IPS-11a (cell line): ENCODE measurements around the gene CCK.

ENCODE experiments used
- H3K4me3 ChIP-seq: one replicate; pipeline ENCODE4 v1.5.1; 2013; ENCODE audit warnings: low read depth, low read length, control low read depth

Gene CCK

DNA sequence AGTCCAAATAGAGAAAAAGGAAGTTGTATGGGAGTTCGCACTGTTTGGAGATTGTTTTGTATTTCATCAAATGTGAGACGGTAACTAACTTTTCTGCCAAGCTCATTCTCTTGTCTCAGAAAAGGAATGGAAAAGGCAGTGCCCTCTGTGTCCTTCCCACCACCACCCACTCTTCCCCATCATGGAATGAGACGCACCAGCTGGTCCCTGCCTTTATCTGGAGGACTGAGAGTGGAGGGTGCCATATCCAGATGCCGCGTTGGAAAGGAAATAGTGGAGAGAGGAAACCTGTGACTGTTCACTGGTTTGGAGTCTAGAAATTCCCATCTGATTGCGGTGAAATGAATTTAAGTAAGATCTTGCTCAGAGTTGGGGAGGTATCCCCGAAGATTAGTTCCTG is 3.7 kb upstream of the CCK start:
- no peak overlapping the region for H3K4me3 ChIP-seq

DNA sequence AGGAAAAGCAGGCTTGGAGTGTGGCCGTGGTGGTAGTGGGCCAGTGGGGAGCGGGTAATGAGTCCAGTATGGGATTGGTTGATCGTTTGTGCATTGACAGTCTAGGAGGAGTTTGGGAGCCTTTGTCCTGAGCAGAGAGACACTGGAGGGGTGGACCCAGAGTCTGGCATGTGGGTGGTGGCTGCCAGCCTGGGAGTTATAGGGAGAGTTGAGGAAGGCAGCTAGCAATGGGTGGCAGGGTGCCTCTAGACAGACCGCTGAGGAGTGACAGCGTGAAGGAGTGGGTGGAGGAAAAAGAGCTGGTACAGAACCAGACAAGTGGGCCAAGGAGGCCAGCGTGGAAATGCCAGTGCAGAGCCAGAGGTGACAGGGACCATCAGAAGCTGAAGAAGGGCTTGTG is 1.9 kb upstream of the CCK start:
- H3K4me3 ChIP-seq = no peak overlapping the region

DNA sequence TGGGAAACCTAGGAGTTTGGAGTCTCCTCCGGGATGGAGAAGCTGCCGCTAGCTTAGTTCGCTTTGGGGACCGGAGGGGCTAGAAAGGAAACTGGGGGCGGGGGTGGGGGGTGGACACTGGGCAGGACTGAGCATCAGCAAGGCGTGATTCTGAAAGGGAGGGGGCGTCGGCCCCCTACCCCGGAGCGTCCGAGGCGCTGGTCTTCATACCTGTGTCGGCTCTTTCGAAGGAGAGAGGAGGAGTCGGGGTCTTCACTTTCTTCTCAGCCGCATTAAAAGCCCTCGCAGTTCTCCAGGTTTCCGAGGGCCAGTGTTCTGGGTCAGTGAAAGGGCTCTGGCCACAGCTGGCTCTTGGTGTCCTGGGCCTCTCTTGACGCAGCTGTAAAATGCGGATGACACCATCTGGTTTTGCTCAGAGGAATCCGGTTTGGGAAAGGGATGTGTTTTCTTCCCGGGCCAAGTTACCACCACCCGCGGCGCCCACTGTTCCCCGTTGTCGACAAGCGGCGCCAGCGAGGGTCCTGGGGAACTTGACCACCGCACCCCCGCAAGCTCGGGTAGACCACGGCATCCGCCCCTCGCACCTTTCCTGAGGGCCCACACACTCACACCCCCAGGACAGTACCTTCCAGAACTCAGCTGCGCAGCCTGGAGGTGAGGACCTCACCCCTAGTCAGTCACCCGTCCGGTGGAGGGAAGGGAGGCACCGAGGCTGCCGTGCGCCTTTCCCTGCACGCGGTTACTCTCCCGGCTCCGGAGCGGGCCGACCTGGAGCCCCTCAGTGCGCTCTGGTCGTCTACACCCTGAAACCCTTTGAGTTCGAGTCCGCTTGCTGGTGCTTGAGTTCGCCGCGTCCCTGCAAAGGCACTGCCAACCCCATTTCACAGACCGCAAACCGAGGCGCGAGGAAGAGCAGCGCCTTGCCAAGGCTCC is 660 bp downstream of the CCK start:
- no peak overlapping the region for H3K4me3 ChIP-seq

DNA sequence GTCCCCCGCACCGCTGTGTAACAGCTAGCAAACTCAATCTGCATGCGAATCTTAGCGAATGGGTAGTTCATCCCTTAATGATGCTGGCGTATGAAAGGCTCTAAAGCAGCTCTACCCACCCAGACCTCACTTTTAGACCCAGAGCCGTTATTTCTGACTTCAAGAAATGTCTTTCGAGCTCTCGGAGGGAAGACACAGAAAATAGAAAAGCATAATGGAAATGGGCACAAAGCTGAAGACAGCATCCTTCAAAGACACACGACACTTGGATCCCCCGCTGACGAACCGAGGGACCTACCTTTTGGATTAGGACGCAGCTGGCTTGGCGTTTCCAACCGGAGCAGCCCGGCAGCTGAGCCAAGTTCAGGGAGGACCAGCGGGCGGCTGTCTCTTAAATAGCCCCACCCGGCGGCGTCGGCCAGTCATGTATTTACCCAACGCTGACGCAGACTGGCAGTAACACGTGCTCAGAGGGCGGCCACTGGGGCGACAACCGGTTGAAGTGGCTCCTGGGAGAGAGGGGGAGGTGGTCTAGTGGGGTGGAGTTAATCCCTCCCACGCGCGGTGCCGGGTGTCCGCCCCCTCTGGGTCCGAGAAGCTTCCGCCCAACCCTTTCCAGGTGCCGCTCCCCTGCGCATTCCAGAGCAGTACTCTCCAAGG is 1.5 kb downstream of the CCK start:
- no peak overlapping the region for H3K4me3 ChIP-seq

DNA sequence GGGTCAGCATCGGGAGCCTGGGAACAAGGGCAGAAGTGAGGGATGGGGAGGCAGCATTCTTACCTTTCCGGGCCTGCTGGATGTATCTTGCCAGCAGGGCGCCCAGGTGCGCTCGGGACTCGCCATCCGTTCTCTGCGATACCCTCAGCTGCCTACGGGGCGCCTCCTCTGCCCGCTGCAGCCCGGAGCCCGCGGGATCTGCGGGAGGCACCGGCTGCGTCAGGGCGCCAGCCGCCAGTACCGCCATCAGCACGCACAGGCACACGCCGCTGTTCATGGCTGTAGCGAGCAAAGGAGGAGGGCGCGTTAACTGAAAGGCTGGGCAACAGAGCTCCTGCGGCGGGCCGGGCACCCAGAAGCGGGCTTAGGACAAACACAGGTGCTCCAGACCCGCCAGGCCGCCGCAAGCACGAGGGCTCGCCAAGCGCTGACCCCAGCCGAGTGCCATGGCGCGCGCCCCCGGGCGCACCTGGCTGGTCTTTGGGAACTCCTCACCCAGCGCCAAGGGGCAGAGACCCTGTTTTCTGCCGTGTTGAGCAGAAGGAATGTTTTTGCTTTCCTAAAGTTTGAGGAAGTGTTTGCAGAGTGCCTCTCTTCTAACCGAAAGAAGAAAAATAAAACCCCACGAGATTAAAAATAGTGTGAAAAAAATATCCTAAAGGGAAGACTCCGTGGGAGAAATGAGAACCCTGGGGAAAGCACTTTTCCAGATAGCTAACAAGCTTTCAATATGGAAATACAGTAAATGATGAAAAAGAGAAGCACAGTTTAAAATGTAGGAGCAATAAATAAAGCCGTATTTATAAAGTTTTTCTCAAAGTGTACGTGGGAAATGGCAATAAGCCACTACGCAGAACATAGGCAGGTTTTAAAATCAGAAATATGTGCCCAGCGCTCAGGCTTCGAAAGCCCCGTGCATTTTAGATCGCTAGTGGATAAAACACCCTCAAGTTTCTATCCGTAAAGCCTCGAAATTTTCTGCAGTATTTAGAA is 2.3 kb downstream of the CCK start:
- H3K4me3 ChIP-seq = peak overlapping the region; percentile 43

DNA sequence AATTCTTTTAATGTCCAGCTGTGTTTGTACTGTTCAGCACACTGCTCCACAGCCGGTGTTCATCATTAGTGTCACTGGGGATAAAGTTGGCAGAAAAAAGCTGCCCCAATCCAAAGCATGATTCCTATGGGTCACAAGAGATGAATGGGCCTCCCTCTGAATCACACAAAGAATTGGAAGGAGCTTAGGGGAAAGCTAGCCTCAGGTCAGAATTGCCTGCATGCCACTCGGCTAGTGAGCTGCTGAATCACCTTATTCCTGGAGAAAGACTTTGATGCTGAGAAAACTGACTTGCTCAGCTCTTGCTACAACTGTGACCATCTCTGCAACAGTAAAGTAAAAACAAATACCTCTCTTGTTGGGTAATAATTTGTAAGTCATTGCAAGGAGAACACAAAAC is 3.5 kb downstream of the CCK start:
- no peak overlapping the region for H3K4me3 ChIP-seq

DNA sequence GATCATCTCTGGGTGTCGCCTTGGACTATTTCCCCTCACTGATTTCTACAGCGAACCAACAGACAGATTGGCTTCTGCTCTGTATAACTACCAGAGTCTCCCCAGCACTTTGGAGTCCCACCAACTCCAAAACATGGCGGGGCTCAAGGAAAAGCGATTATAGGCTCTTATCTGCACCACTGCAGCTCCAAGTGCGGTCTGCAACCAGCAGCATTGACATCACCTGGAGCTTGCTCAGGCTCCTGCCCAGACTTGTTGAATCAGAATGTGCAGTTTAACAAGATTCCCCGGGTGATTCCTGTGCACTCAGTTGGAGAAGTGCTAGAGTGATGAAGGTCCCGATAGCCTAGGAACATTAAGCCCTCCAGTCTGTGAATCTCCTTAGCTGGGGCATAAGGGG is 9.0 kb downstream of the CCK start:
- H3K4me3 ChIP-seq = no peak overlapping the region

DNA sequence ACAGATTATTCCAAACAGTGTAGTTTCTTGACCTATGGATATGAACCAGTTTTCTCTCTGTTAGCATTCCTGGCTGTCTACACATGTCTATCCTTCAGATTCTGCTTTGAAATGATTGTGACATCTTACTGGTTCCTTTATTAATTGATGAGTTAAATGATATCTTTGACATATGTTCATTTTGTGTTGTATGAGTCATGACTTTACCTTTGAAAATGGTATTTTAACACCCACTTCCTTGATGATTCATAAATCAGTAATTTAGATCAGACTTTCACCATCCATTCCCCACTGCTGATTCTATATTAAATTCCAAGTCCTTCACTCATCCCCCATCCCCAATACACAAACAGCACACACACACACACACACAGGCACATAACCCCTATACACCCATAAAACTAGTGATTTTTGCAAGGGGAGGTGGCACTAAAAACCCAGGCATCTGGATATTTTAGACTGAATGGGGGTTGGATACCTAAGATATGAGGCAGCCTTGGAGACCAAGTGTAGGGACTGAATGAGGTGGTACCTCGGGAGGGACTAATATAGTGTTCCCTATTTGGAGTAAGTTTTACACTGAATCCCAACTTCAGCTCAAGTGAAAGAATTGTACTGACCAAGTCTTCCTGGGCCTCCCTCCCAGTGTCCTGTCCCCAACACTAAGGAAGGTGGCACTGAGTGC is 9.7 kb downstream of the CCK start:
- no peak overlapping the region for H3K4me3 ChIP-seq

DNA sequence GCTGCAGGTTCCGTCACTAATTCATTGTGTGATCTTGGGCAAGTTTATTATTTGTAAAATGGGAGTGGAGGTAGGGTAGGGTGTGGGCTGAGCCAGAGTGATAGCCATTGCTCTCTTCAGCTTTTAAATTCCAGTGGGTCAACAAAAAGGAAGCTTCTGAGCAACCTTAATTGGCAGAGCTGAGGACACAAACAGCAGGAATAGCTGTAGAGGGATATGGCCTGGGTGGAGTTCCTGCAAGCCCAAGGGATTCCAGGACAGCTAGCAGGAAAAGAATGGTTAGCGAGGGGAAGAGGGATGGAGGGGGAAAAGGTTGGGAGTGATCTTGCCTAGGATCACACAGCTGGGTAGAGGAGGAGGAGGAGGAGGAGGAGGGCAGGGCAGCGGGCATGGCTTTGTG is 11.4 kb downstream of the CCK start:
- no peak overlapping the region for H3K4me3 ChIP-seq

DNA sequence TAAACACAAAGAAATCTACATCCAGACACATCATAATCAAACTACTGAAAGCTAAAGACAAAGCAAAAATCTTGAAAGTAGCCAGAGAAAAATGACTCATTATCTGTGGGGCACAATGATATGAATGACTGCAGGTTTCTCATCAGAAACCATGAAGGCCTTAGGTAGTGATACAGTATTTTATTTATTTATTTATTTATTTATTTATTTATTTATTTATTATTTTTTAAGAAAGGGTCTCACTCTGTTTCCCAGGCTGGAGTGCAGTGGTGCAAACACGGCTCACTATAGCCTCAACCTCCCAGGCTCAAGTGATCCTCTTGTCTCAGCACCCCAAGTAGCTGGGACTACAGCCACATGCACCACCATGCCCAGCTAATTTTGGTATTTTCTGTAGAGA is 15.2 kb downstream of the CCK start:
- H3K4me3 ChIP-seq = no peak overlapping the region

DNA sequence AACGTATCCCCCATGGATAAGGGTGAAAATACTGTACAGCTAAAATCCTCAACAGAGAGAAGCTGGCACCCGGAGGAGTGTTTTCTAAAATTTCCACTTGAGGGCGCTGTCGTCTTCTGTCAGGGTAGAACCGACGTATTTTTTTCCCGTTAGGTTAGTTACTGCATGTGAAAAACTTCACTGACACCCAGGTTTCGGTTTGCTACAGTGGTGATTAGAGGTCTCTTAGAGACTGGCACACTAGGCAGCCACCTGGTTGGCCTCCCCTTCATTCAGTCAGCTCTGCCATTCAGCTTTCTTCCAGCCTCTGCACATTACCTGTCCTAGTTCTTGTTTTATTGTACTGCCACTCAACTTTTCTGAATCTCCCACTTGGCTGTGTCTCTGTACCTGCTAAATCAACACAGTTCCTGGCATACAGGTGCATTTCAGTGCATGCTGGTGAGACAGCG is 18.4 kb downstream of the CCK start:
- H3K4me3 ChIP-seq = no peak overlapping the region

DNA sequence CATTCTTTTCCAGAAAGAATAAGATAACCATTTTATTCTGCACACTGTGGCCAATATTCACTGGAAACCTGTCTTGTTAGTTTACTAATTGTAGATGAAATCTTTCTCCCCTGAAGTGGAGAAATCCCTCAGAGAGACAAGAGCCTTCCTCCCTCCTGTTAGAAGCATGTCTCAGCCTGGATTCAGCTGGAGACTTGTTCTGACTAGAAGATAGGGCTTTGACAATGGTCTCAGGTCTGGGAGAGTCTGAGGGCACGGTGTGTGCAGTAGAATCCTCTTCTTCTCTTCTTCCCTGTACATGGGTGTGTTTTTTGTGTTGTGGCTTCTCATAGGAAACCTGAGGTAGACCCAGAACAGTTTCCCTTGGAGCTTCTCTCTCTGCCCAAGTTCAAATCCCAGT is 19.9 kb downstream of the CCK start:
- no peak overlapping the region for H3K4me3 ChIP-seq

DNA sequence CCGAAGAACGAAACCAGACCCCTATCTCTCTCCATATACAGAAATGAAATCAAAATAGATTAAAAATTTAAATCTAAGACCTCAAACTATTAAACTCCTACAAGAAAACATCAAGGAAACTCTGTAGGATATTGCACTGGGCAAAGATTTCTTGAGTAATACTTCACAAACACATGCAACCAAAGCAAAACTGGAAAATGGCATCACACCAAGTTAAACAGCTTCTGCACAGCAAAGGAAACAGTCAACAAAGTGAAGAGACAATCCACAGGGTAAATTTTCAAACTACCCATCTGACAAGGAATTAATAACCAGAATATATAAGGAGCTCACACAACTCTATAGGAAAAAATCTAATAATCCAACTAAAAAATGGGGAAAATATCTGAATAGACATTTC is 29.4 kb downstream of the CCK start:
- no peak overlapping the region for H3K4me3 ChIP-seq

DNA sequence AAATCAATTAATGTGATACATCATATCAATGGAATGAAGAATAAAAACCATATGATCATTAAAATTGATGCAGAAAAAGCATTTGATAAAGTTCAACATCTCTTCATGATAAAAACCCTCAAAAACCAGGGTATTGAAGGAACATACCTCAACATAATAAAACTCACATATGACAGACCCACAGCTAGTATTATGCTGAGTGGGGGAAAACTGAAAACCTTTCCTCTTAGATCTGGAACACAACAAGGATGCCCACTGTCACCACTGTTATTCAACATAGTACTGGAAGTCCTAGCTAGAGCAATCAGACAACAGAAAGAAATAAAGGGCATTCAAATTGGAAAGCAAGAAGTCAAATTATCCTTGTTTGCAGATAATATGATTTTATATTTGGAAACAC is 30.5 kb downstream of the CCK start:
- no peak overlapping the region for H3K4me3 ChIP-seq

DNA sequence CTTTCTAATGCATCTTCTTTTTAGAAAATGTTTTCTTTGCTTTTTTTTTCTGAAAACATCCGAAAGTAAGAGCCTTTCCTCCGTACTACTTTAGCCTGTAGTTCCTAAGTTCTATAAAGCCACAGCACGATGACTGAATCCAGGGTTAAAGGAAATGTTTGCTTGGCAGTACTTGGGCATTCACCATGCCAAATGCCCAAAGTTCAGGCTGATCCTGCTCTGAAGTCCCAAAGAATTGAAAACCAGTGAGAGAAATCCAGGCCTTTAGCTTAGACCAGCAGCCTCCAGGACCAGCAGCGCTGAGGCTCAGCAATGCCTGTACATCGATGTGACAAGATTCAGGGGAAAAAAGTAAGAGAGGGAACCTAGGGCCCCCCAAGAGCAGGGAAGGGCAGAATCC is 35.1 kb downstream of the CCK start:
- H3K4me3 ChIP-seq = no peak overlapping the region

DNA sequence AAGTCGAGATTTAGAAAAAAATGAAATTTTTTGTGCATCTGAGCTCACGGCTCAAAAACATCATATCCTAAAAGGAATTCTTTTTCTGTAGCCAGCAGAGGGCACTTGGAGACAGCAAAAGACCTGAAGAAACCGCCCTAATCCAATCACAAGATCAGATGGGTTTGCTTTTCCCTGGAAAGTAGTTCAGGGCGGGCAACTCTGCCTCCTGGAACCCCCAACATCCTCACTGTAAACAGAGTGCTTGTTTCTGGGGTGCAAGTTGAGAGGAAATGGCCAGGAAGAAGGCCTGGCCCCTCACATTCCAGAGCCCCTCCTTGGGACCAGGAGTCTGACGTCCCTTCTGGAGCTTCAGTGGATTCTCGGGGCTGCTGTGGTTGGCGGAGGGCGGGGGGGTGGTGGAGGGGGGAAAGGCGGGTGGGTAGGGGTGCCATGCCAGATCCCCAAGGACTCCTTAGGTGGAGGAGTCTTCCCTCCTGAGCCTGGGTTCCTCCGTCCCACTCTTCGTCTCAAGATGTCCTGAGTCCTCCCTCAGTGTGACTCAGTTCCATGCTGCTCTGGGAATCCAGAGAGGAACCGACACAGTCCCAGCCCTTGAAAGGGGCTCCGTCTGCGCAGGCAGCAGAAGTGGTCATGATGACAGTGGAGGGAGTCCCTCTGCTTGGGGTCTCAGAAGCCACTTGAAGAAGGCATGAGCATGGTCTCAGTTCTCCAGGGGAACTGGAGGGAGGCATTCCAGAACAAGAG is 35.9 kb downstream of the CCK start:
- H3K4me3 ChIP-seq = no peak overlapping the region

DNA sequence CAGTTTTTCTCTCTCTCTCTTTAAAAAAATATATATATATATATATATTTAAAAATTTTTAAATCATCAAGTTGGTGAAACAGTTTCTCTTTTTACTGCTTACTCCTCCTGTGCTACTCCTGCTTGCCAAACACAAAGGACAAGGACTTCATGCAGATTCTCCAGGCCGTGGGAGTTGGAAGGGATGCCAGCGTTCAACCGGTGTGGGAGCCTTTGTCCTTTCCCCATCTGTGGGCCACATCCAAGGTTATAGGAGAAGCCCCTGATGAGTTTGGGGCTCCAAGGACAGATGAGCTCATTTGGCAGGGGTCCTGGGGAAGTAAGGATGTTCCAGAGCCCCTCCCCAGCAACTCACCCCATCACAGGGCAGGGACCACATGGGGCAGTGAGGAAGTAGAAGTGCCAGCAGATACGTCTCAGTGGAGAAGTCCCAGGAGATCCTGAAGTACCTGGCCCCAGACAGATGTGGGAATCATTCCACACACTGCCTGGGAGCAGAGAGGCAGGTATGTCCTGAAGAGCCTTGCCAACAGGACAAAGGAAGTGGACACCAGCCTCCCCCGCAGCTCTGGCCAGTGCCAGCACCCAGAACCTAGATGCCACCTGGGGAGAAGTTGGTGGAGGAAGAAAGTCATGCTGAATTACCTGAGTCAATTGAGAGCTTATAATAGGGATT is 36.6 kb downstream of the CCK start:
- no peak overlapping the region for H3K4me3 ChIP-seq

DNA sequence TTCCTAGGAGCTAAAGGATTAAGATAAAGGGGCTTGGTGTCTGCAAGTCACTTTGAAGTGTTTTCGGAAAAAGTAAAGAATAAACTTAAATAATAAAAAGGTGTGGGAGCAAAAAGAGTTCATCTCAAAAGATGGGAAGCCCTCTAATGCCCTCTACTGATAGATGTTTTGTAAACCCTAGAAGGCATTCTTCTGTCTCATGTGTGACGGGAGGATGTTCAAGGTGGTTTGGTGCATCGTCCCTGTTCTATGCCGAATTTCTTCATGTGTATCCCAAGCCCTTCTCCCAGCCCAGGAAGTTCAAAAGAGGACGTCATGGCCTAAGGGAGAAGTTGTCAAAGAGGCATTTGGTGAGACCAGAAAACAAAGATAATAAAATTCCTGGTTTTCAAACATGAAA is 37.2 kb downstream of the CCK start:
- H3K4me3 ChIP-seq = no peak overlapping the region
